ENCODE results near the gene GNG3.

DNA sequence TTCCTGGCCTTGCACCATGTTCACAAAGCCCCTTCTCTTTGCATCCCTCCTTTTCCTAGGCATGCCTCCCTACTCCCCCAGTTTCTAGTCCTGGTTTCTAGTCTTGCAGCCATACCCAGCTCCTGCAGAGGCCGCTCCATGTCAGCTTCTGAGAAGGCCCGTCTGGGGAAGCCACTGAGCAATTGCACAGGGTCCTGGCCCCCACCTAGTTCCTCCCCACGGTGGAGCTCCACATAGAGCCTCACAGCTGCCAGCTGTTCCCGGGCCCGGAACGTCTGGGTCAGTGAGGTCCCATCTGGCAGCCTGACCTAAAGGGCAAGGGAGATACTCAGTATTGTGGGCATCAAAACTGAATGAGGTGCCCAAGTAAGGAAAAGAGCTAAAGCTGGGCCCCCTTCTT lies 30.8 kb upstream of the GNG3 start:
- TF ChIP-seq, protein P1, sequence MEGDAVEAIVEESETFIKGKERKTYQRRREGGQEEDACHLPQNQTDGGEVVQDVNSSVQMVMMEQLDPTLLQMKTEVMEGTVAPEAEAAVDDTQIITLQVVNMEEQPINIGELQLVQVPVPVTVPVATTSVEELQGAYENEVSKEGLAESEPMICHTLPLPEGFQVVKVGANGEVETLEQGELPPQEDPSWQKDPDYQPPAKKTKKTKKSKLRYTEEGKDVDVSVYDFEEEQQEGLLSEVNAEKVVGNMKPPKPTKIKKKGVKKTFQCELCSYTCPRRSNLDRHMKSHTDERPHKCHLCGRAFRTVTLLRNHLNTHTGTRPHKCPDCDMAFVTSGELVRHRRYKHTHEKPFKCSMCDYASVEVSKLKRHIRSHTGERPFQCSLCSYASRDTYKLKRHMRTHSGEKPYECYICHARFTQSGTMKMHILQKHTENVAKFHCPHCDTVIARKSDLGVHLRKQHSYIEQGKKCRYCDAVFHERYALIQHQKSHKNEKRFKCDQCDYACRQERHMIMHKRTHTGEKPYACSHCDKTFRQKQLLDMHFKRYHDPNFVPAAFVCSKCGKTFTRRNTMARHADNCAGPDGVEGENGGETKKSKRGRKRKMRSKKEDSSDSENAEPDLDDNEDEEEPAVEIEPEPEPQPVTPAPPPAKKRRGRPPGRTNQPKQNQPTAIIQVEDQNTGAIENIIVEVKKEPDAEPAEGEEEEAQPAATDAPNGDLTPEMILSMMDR (IDR thresholded peaks at IDR 0.05) = no peak
- no peak for TF ChIP-seq POLR2A (IDR thresholded peaks at IDR 0.05)

Data from lower leg skin (tissue), 3 donors.